Measurements from ENCODE around the gene HBZ.

DNA sequence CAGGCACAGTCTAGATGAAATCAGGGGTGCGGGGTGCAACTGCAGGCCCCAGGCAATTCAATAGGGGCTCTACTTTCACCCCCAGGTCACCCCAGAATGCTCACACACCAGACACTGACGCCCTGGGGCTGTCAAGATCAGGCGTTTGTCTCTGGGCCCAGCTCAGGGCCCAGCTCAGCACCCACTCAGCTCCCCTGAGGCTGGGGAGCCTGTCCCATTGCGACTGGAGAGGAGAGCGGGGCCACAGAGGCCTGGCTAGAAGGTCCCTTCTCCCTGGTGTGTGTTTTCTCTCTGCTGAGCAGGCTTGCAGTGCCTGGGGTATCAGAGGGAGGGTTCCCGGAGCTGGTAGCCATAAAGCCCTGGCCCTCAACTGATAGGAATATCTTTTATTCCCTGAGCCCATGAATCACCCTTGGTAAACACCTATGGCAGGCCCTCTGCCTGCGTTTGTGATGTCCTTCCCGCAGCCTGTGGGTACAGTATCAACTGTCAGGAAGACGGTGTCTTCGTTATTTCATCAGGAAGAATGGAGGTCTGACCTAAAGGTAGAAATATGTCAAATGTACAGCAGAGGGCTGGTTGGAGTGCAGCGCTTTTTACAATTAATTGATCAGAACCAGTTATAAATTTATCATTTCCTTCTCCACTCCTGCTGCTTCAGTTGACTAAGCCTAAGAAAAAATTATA is 25.7 kb downstream of the HBZ start:
- TF ChIP-seq, protein P1, sequence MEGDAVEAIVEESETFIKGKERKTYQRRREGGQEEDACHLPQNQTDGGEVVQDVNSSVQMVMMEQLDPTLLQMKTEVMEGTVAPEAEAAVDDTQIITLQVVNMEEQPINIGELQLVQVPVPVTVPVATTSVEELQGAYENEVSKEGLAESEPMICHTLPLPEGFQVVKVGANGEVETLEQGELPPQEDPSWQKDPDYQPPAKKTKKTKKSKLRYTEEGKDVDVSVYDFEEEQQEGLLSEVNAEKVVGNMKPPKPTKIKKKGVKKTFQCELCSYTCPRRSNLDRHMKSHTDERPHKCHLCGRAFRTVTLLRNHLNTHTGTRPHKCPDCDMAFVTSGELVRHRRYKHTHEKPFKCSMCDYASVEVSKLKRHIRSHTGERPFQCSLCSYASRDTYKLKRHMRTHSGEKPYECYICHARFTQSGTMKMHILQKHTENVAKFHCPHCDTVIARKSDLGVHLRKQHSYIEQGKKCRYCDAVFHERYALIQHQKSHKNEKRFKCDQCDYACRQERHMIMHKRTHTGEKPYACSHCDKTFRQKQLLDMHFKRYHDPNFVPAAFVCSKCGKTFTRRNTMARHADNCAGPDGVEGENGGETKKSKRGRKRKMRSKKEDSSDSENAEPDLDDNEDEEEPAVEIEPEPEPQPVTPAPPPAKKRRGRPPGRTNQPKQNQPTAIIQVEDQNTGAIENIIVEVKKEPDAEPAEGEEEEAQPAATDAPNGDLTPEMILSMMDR (IDR thresholded peaks at IDR 0.05) = no peak
- TF ChIP-seq POLR2A (IDR thresholded peaks at IDR 0.05) (no peak), POLR2AphosphoS5 (IDR thresholded peaks at IDR 0.05) (no peak)

Data from breast epithelium (tissue), 3 donors.